IgD-negative memory B cell (primary cell): ENCODE data around the gene PPM1L. TPM values are rescaled to one million over a fixed set of nuclear protein-coding genes. Genes with fewer than 3 reads are reported as not detected.
A peak's percentile ranks its signal among the peaks of the same experiment; 100 is the strongest.
"Not testable (repeated sequence)": the region's sequence is repeated elsewhere in the genome, so short reads cannot be mapped to it uniquely, and the experiment has no call there.

ENCODE experiments used
- H3K27ac Mint-ChIP-seq, 3 donors: one replicate each; pipeline ENCODE4 v1.8.0; 2020 to 2022; ENCODE audit warnings: mild to moderate bottlenecking in 3 of 3, mixed read lengths in 3 of 3, moderate library complexity in 1 of 3
- H3K27me3 Mint-ChIP-seq: one replicate; pipeline ENCODE4 v1.8.0; 2021; ENCODE audit warnings: mixed read lengths
- H3K36me3 Mint-ChIP-seq: one replicate; pipeline ENCODE4 v1.8.0; 2020; ENCODE audit warnings: mild to moderate bottlenecking, mixed read lengths
- H3K4me1 Mint-ChIP-seq, 3 donors: one replicate each; pipeline ENCODE4 v1.8.0; 2020 to 2022; ENCODE audit warnings: mixed read lengths in 3 of 3, mild to moderate bottlenecking in 1 of 3
- H3K4me3 Mint-ChIP-seq, 4 donors: one replicate each; pipeline ENCODE4 v1.8.0; 2020 to 2022; ENCODE audit warnings: mild to moderate bottlenecking in 4 of 4, mixed read lengths in 4 of 4, moderate library complexity in 3 of 4
- H3K9me3 Mint-ChIP-seq, 3 donors: one replicate each; pipeline ENCODE4 v1.8.0; 2020 to 2021; ENCODE audit warnings: mixed read lengths in 3 of 3, mild to moderate bottlenecking in 1 of 3
- polyA plus RNA-seq: library from polyadenylated mRNA; unstranded; fragments of 300-500 nt; fragmentation: Illumina TruSeq; gene quantifications from one replicate; pipeline ENCODE4 v1.2.3, GENCODE V29; 2021

The PPM1L gene
- polyA plus RNA-seq = 3.0 TPM

- H3K27ac Mint-ChIP-seq = peak within 1 kb of the TSS; percentile 89 to 95 (median 90)
- peaks cover 12 to 31% (median 18%) of the 10 kb centered on the region in 3 donors for H3K4me1 Mint-ChIP-seq
- peaks cover 5% of the 10 kb centered on the region for H3K27me3 Mint-ChIP-seq
- H3K36me3 Mint-ChIP-seq = no peaks in the 10 kb centered on the region
- peak within 1 kb of the TSS; percentile 93 to 98 (median 94) for H3K4me3 Mint-ChIP-seq
- no peaks in the 10 kb centered on the region for H3K9me3 Mint-ChIP-seq
Measured at GRCh38 chr3:160755776-160756304, at the start of gene PPM1L. TSS of gene PPM1L (plus strand) at chr3:160756231.

- Mint-ChIP-seq H3K4me3 (no peak overlapping the region), H3K36me3 (no peaks in the 10 kb centered on the region), H3K27ac (no peak overlapping the region), H3K4me1 (peaks cover 0 to 1% (median 0%) of the 10 kb centered on the region in 3 donors), H3K27me3 (peaks cover 6% of the 10 kb centered on the region), H3K9me3 (no peaks in the 10 kb centered on the region)
Measured at GRCh38 chr3:160707187-160707794, 48.7 kb upstream of the PPM1L start.

- peaks cover 6% of the 10 kb centered on the region for H3K27me3 Mint-ChIP-seq
- no peak overlapping the region for H3K4me3 Mint-ChIP-seq
- H3K9me3 Mint-ChIP-seq = no peaks in the 10 kb centered on the region
- no peak overlapping the region for H3K27ac Mint-ChIP-seq
- peaks cover 0 to 1% (median 0%) of the 10 kb centered on the region in 3 donors for H3K4me1 Mint-ChIP-seq
- H3K36me3 Mint-ChIP-seq = peaks cover 2% of the 10 kb centered on the region
Measured at GRCh38 chr3:160709477-160710182, 46.4 kb upstream of the PPM1L start.

GRCh38 chr3:160713144-160713543 lies 42.9 kb upstream of the PPM1L start:
- H3K4me3 Mint-ChIP-seq, H3K36me3 Mint-ChIP-seq, H3K9me3 Mint-ChIP-seq, H3K27me3 Mint-ChIP-seq, H3K4me1 Mint-ChIP-seq: not testable (repeated sequence)
- peak overlapping the region in 1 of 3 donors; percentile 37 for H3K27ac Mint-ChIP-seq

GRCh38 chr3:160719710-160720109 lies 36.3 kb upstream of the PPM1L start:
- no peak overlapping the region for H3K4me3 Mint-ChIP-seq
- no peaks in the 10 kb centered on the region for H3K9me3 Mint-ChIP-seq
- H3K27me3 Mint-ChIP-seq = peaks cover 4% of the 10 kb centered on the region
- H3K36me3 Mint-ChIP-seq = no peaks in the 10 kb centered on the region
- H3K27ac Mint-ChIP-seq = no peak overlapping the region
- no peaks in the 10 kb centered on the region for H3K4me1 Mint-ChIP-seq

- H3K4me3 Mint-ChIP-seq = no peak overlapping the region
- peaks cover 4% of the 10 kb centered on the region for H3K27me3 Mint-ChIP-seq
- no peaks in the 10 kb centered on the region for H3K36me3 Mint-ChIP-seq
- no peaks in the 10 kb centered on the region for H3K4me1 Mint-ChIP-seq
- no peak overlapping the region for H3K27ac Mint-ChIP-seq
- no peaks in the 10 kb centered on the region for H3K9me3 Mint-ChIP-seq
Measured at GRCh38 chr3:160720123-160720746, 35.8 kb upstream of the PPM1L start.

GRCh38 chr3:160722331-160722730 lies 33.7 kb upstream of the PPM1L start:
- H3K9me3 Mint-ChIP-seq = no peaks in the 10 kb centered on the region
- H3K27me3 Mint-ChIP-seq = peaks cover 4% of the 10 kb centered on the region
- no peaks in the 10 kb centered on the region for H3K36me3 Mint-ChIP-seq
- H3K4me1 Mint-ChIP-seq = no peaks in the 10 kb centered on the region
- H3K4me3 Mint-ChIP-seq = no peak overlapping the region
- H3K27ac Mint-ChIP-seq = no peak overlapping the region

- H3K27ac Mint-ChIP-seq = no peak overlapping the region
- H3K4me3 Mint-ChIP-seq = no peak overlapping the region
- H3K27me3 Mint-ChIP-seq = peaks cover 4% of the 10 kb centered on the region
- H3K4me1 Mint-ChIP-seq = no peaks in the 10 kb centered on the region
- no peaks in the 10 kb centered on the region for H3K36me3 Mint-ChIP-seq
- H3K9me3 Mint-ChIP-seq = peaks cover 0 to 4% (median 2%) of the 10 kb centered on the region in 3 donors
Measured at GRCh38 chr3:160725338-160725737, 30.7 kb upstream of the PPM1L start.

GRCh38 chr3:160735826-160736225 lies 20.2 kb upstream of the PPM1L start:
- H3K4me1 Mint-ChIP-seq = no peaks in the 10 kb centered on the region
- no peaks in the 10 kb centered on the region for H3K36me3 Mint-ChIP-seq
- peaks cover 3 to 5% (median 3%) of the 10 kb centered on the region in 3 donors for H3K9me3 Mint-ChIP-seq
- H3K27ac Mint-ChIP-seq = no peak overlapping the region
- no peak overlapping the region for H3K4me3 Mint-ChIP-seq
- H3K27me3 Mint-ChIP-seq = no peaks in the 10 kb centered on the region

GRCh38 chr3:160738048-160738447 lies 18.0 kb upstream of the PPM1L start:
- no peak overlapping the region for H3K4me3 Mint-ChIP-seq
- H3K27ac Mint-ChIP-seq = no peak overlapping the region
- no peaks in the 10 kb centered on the region for H3K9me3 Mint-ChIP-seq
- H3K4me1 Mint-ChIP-seq = no peaks in the 10 kb centered on the region
- no peaks in the 10 kb centered on the region for H3K36me3 Mint-ChIP-seq
- H3K27me3 Mint-ChIP-seq = peaks cover 3% of the 10 kb centered on the region

- Mint-ChIP-seq H3K36me3 (no peaks in the 10 kb centered on the region), H3K27ac (no peak overlapping the region), H3K27me3 (peaks cover 3% of the 10 kb centered on the region), H3K4me3 (no peak overlapping the region), H3K4me1 (no peaks in the 10 kb centered on the region), H3K9me3 (no peaks in the 10 kb centered on the region)
Measured at GRCh38 chr3:160739079-160739478, 17.0 kb upstream of the PPM1L start.

GRCh38 chr3:160746976-160747375 lies 9.1 kb upstream of the PPM1L start:
- Mint-ChIP-seq H3K36me3 (no peaks in the 10 kb centered on the region), H3K27ac (no peak overlapping the region), H3K4me1 (no peaks in the 10 kb centered on the region), H3K9me3 (no peaks in the 10 kb centered on the region), H3K27me3 (peaks cover 9% of the 10 kb centered on the region), H3K4me3 (no peak overlapping the region)

- Mint-ChIP-seq H3K4me3 (no peak overlapping the region), H3K4me1 (no peaks in the 10 kb centered on the region), H3K36me3 (no peaks in the 10 kb centered on the region), H3K27me3 (peaks cover 9% of the 10 kb centered on the region), H3K9me3 (no peaks in the 10 kb centered on the region), H3K27ac (no peak overlapping the region)
Measured at GRCh38 chr3:160747422-160747821, 8.6 kb upstream of the PPM1L start.

GRCh38 chr3:160748231-160748630 lies 7.8 kb upstream of the PPM1L start:
- H3K9me3 Mint-ChIP-seq = no peaks in the 10 kb centered on the region
- H3K4me3 Mint-ChIP-seq = no peak overlapping the region
- H3K36me3 Mint-ChIP-seq = no peaks in the 10 kb centered on the region
- H3K4me1 Mint-ChIP-seq = no peaks in the 10 kb centered on the region
- peaks cover 6% of the 10 kb centered on the region for H3K27me3 Mint-ChIP-seq
- H3K27ac Mint-ChIP-seq = no peak overlapping the region

- no peaks in the 10 kb centered on the region for H3K36me3 Mint-ChIP-seq
- H3K4me1 Mint-ChIP-seq = peaks cover 0 to under 1% (median under 1%) of the 10 kb centered on the region in 3 donors
- no peaks in the 10 kb centered on the region for H3K9me3 Mint-ChIP-seq
- H3K4me3 Mint-ChIP-seq = peak overlapping the region in 1 of 4 donors; percentile 9
- H3K27ac Mint-ChIP-seq = peak overlapping the region in 1 of 3 donors; percentile 23
- peaks cover 6% of the 10 kb centered on the region for H3K27me3 Mint-ChIP-seq
Measured at GRCh38 chr3:160748787-160749186, 7.2 kb upstream of the PPM1L start.
